SK-N-SH treated with all-trans-retinoic acid at 6 μM for 48 hours (cell line): Measurements from ENCODE around the gene CTNND2.

ENCODE experiments used
- ATAC-seq: fragments of 200-7000 bp; cut with Tn5 transposase; 3 replicates; pipeline ENCODE4 v1.9.1; 2020; ENCODE audit warnings: mild to moderate bottlenecking, moderate library complexity
- ARNTL ChIP-seq: fragments of 450-650 bp; formaldehyde crosslinking; IDR thresholded peaks from 2 replicates; pipeline ENCODE4 v1.5.0; 2020; ENCODE audit warnings: low read depth, mild to moderate bottlenecking, moderate library complexity, borderline replicate concordance
- BACH2 ChIP-seq: fragments of 250-450 bp; sonication (Bioruptor Pico); IDR thresholded peaks from 2 replicates; pipeline ENCODE4 v1.9.0; 2021; ENCODE audit warnings: mild to moderate bottlenecking, borderline replicate concordance
- CREB5 ChIP-seq: fragments of 250-450 bp; sonication (Bioruptor Pico); IDR thresholded peaks from 2 replicates; pipeline ENCODE4 v1.5.1; 2020; ENCODE audit warnings: low read depth, mild to moderate bottlenecking, moderate library complexity
- CSDC2 ChIP-seq: fragments of 250-450 bp; sonication (Bioruptor Pico); IDR thresholded peaks from 2 replicates; pipeline ENCODE4 v1.5.0; 2020; ENCODE audit warnings: mild to moderate bottlenecking, moderate library complexity
- CSRNP3 ChIP-seq: fragments of 250-450 bp; sonication (Bioruptor Pico); IDR thresholded peaks from 2 replicates; pipeline ENCODE4 v1.5.1; 2021; ENCODE audit warnings: mild to moderate bottlenecking, moderate library complexity
- ESRRG ChIP-seq: fragments of 250-450 bp; sonication (Bioruptor Pico); IDR thresholded peaks from 2 replicates; pipeline ENCODE4 v1.6.1; 2021; ENCODE audit warnings: mild to moderate bottlenecking
- GLIS3 ChIP-seq: fragments of 250-450 bp; sonication (Bioruptor Pico); IDR thresholded peaks from 2 replicates; pipeline ENCODE4 v1.5.0; 2020; ENCODE audit warnings: mild to moderate bottlenecking, moderate library complexity
- ISL1 ChIP-seq: fragments of 250-450 bp; sonication (Bioruptor Pico); IDR thresholded peaks from 2 replicates; pipeline ENCODE4 v2.1.2; 2022; ENCODE audit warnings: mild to moderate bottlenecking, moderate library complexity
- OSR1 ChIP-seq: fragments of 250-450 bp; sonication (Bioruptor Pico); IDR thresholded peaks from 2 replicates; pipeline ENCODE4 v1.8.0; 2022; ENCODE audit warnings: moderate library complexity, mild to moderate bottlenecking, inconsistent platforms
- POU6F1 ChIP-seq: fragments of 250-450 bp; sonication (Bioruptor Pico); IDR thresholded peaks from 2 replicates; pipeline ENCODE4 v1.8.0; 2021; ENCODE audit warnings: low read depth, mild to moderate bottlenecking, moderate library complexity, borderline replicate concordance
- RARB ChIP-seq: fragments of 250-450 bp; sonication (Bioruptor Pico); IDR thresholded peaks from 2 replicates; pipeline ENCODE4 v1.8.0; 2021; ENCODE audit warnings: mild to moderate bottlenecking, moderate library complexity
- SNAI2 ChIP-seq: fragments of 250-450 bp; sonication (Bioruptor Pico); IDR thresholded peaks from 2 replicates; pipeline ENCODE4 v1.5.0; 2020; ENCODE audit warnings: mild to moderate bottlenecking, moderate library complexity
- TCF4 ChIP-seq: fragments of 250-450 bp; sonication (Bioruptor Pico); IDR thresholded peaks from 2 replicates; pipeline ENCODE4 v1.8.0; 2021; ENCODE audit warnings: mild to moderate bottlenecking, moderate library complexity, borderline replicate concordance
- TOX ChIP-seq: fragments of 250-450 bp; sonication (Bioruptor Pico); IDR thresholded peaks from 2 replicates; pipeline ENCODE4 v1.8.0; 2021; ENCODE audit warnings: mild to moderate bottlenecking, moderate library complexity, borderline replicate concordance
- ZFP3 ChIP-seq: fragments of 250-450 bp; sonication (Bioruptor Pico); IDR thresholded peaks from 2 replicates; pipeline ENCODE4 v1.5.0; 2020; ENCODE audit warnings: mild to moderate bottlenecking, moderate library complexity
- ZFP30 ChIP-seq: fragments of 450-650 bp; formaldehyde crosslinking; IDR thresholded peaks from 2 replicates; pipeline ENCODE4 v1.5.0; 2022; ENCODE audit warnings: mild to moderate bottlenecking, moderate library complexity
- ZNF70 ChIP-seq: fragments of 450-650 bp; formaldehyde crosslinking; IDR thresholded peaks from 2 replicates; pipeline ENCODE4 v1.5.0; 2020; ENCODE audit warnings: mild to moderate bottlenecking, moderate library complexity
- ZNF8 ChIP-seq: fragments of 450-650 bp; formaldehyde crosslinking; IDR thresholded peaks from 2 replicates; pipeline ENCODE4 v1.5.0; 2020; ENCODE audit warnings: mild to moderate bottlenecking, moderate library complexity
- TF ChIP-seq, protein P1 (sequence below): fragments of 250-450 bp; sonication (Bioruptor Pico); IDR thresholded peaks from 2 replicates; pipeline ENCODE4 v1.8.0; 2020; ENCODE audit warnings: mild to moderate bottlenecking, moderate library complexity, borderline replicate concordance

The CTNND2 gene

GRCh38 chr5:11709021-11709420 lies 195.2 kb downstream of the CTNND2 start:
- TF ChIP-seq CSDC2 (no peak), ESRRG (CRISPR knock-in tag) (no peak), CREB5 (CRISPR knock-in tag) (no peak), SNAI2 (CRISPR knock-in tag) (no peak), GLIS3 (CRISPR knock-in tag) (no peak), ARNTL (CRISPR knock-in tag) (no peak), ISL1 (CRISPR knock-in tag) (no peak), ZNF70 (no peak), BACH2 (CRISPR knock-in tag) (no peak), POU6F1 (CRISPR knock-in tag) (no peak), CSRNP3 (no peak), RARB (CRISPR knock-in tag) (no peak)
- TF ChIP-seq, protein P1, sequence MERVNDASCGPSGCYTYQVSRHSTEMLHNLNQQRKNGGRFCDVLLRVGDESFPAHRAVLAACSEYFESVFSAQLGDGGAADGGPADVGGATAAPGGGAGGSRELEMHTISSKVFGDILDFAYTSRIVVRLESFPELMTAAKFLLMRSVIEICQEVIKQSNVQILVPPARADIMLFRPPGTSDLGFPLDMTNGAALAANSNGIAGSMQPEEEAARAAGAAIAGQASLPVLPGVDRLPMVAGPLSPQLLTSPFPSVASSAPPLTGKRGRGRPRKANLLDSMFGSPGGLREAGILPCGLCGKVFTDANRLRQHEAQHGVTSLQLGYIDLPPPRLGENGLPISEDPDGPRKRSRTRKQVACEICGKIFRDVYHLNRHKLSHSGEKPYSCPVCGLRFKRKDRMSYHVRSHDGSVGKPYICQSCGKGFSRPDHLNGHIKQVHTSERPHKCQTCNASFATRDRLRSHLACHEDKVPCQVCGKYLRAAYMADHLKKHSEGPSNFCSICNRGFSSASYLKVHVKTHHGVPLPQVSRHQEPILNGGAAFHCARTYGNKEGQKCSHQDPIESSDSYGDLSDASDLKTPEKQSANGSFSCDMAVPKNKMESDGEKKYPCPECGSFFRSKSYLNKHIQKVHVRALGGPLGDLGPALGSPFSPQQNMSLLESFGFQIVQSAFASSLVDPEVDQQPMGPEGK (CRISPR knock-in tag) = no peak
- no peak for ATAC-seq

DNA sequence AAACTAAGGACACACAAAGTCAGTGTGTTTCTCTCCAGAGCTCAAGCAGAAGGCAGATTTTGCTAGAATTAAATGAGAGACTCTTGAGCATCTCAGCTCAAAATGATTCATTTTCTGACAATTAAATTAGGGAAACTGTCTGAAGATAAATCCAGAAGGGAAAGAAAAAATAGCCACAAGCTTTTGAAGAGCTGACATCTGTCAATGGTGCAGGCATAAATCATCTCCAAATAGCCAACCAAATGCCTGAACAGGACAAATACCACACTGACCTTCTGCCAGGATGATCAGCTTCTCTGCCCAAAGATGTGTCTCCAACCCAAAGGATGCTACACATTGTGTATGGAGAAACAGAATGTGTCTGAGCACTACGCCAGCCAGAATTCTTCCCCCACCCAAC lies 199.3 kb downstream of the CTNND2 start:
- ATAC-seq = no peak
- no peak for TF ChIP-seq ZFP30 (CRISPR knock-in tag)
- no peak for TF ChIP-seq GLIS3 (CRISPR knock-in tag)

GRCh38 chr5:11700391-11700790 lies 203.9 kb downstream of the CTNND2 start:
- no peak for TF ChIP-seq POU6F1 (CRISPR knock-in tag)
- TF ChIP-seq, protein P1 (CRISPR knock-in tag) = no peak
- ATAC-seq = no peak

DNA sequence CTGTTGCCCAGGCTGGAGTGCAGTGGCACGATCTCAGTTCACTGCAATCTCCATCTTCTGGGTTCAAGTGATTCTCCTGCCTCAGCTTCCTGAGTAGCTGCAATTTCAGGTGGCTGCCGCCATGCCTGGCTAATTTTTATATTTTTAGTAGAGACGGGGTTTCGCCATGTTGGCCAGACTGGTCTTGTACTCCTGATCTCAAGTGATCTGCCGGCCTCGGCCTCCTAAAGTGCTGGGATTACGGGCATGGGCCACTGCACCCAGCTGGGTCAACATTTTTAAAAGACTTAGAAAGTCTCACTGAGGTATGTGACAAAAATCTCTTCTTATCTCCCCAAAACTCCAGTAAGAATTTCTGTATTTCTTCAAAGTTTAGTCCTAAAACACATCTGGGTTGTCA lies 211.6 kb downstream of the CTNND2 start:
- no peak for TF ChIP-seq TCF4 (CRISPR knock-in tag)
- TF ChIP-seq ZNF8 (CRISPR knock-in tag) = no peak
- no peak for TF ChIP-seq ZFP3
- TF ChIP-seq TOX = no peak
- TF ChIP-seq ZFP30 (CRISPR knock-in tag) = no peak
- TF ChIP-seq SNAI2 (CRISPR knock-in tag) = no peak
- TF ChIP-seq ZNF70 = no peak
- TF ChIP-seq OSR1 (CRISPR knock-in tag) = no peak
- no peak for TF ChIP-seq ESRRG (CRISPR knock-in tag)
- TF ChIP-seq GLIS3 (CRISPR knock-in tag) = no peak
- no peak for ATAC-seq
